Panc1 (cell line): ENCODE results near the gene MAP3K14.

Experiments used
- POLR2AphosphoS5 ChIP-seq: IDR thresholded peaks from 2 replicates; pipeline ENCODE4 v1.6.1; 2012; ENCODE audit warnings: mild to moderate bottlenecking, low read depth, low read length, moderate library complexity
- REST ChIP-seq, 2 experiments: IDR thresholded peaks; 2 replicates each; pipeline ENCODE4 v1.6.1; 2011 to 2012; ENCODE audit warnings: low read depth in 2 of 2, control low read depth in 1 of 2, low read length in 1 of 2, mild to moderate bottlenecking in 1 of 2, moderate library complexity in 1 of 2; ENCODE audit not compliant: insufficient read depth in 1 of 2
- SIN3A ChIP-seq: IDR thresholded peaks from 2 replicates; pipeline ENCODE4 v1.6.1; 2012; ENCODE audit warnings: low read depth, mild to moderate bottlenecking, low read length, moderate library complexity, borderline replicate concordance; ENCODE audit not compliant: insufficient read depth
- TF ChIP-seq, protein P1 (sequence below): fragments of 450-650 bp; IDR thresholded peaks from 2 replicates; pipeline ENCODE4 v1.5.1; 2017; ENCODE audit warnings: mild to moderate bottlenecking

- TF ChIP-seq, protein P1, sequence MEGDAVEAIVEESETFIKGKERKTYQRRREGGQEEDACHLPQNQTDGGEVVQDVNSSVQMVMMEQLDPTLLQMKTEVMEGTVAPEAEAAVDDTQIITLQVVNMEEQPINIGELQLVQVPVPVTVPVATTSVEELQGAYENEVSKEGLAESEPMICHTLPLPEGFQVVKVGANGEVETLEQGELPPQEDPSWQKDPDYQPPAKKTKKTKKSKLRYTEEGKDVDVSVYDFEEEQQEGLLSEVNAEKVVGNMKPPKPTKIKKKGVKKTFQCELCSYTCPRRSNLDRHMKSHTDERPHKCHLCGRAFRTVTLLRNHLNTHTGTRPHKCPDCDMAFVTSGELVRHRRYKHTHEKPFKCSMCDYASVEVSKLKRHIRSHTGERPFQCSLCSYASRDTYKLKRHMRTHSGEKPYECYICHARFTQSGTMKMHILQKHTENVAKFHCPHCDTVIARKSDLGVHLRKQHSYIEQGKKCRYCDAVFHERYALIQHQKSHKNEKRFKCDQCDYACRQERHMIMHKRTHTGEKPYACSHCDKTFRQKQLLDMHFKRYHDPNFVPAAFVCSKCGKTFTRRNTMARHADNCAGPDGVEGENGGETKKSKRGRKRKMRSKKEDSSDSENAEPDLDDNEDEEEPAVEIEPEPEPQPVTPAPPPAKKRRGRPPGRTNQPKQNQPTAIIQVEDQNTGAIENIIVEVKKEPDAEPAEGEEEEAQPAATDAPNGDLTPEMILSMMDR = no peak
- TF ChIP-seq SIN3A = no peak
- no peak for TF ChIP-seq REST (IDR thresholded peaks at IDR 0.05; ENCODE audit: insufficient read depth in 1 of 2, low read depth in 2 of 2, low read length in 1 of 2)
- TF ChIP-seq POLR2AphosphoS5 = no peak
Measured at GRCh38 chr17:45253879-45254278, 62.9 kb downstream of the MAP3K14 start.
